ENCODE measurements around the gene BTNL9.
"Not testable (repeated sequence)": the region's sequence is repeated elsewhere in the genome, so short reads cannot be mapped to it uniquely, and the experiment has no call there.

Gene BTNL9

GRCh38 chr5:181042722-181043121 lies 2.7 kb downstream of the BTNL9 start:
- no peak for DNase-seq (ENCODE audit: low read depth in 2 of 2)

- no peak for DNase-seq (ENCODE audit: low read depth in 2 of 2)
Observed at GRCh38 chr5:181043285-181044092, 3.4 kb downstream of the BTNL9 start.

- no peak for DNase-seq (ENCODE audit: low read depth in 2 of 2)
Observed at GRCh38 chr5:181044093-181044599, 4.1 kb downstream of the BTNL9 start.

GRCh38 chr5:181044662-181045305 lies 4.7 kb downstream of the BTNL9 start:
- no peak for DNase-seq (ENCODE audit: low read depth in 2 of 2)

- DNase-seq (ENCODE audit: low read depth in 2 of 2): no peak
Observed at GRCh38 chr5:181045316-181045715, 5.2 kb downstream of the BTNL9 start.

- DNase-seq (ENCODE audit: low read depth in 2 of 2): not testable (repeated sequence)
Observed at GRCh38 chr5:181045857-181046256, 5.8 kb downstream of the BTNL9 start.

- DNase-seq (ENCODE audit: low read depth in 2 of 2): no peak
Observed at GRCh38 chr5:181047288-181047687, 7.2 kb downstream of the BTNL9 start.

- DNase-seq (ENCODE audit: low read depth in 2 of 2): no peak
Observed at GRCh38 chr5:181047921-181048320, 7.9 kb downstream of the BTNL9 start.

- DNase-seq (ENCODE audit: low read depth in 2 of 2): no peak
Observed at GRCh38 chr5:181050016-181050415, 9.9 kb downstream of the BTNL9 start.

- no peak for DNase-seq (ENCODE audit: low read depth in 2 of 2)
Observed at GRCh38 chr5:181051841-181052671, 12.0 kb downstream of the BTNL9 start.

GRCh38 chr5:181052672-181053487 lies 12.8 kb downstream of the BTNL9 start:
- DNase-seq (ENCODE audit: low read depth in 2 of 2): no peak

GRCh38 chr5:181053488-181054121 lies 13.5 kb downstream of the BTNL9 start:
- DNase-seq (ENCODE audit: low read depth in 2 of 2): no peak

- DNase-seq (ENCODE audit: low read depth in 2 of 2): no peak
Observed at GRCh38 chr5:181054138-181054537, 14.1 kb downstream of the BTNL9 start.

- DNase-seq (ENCODE audit: low read depth in 2 of 2): no peak
Observed at GRCh38 chr5:181054871-181055459, 14.9 kb downstream of the BTNL9 start.

GRCh38 chr5:181056431-181056830 lies 16.4 kb downstream of the BTNL9 start:
- DNase-seq (ENCODE audit: low read depth in 2 of 2): no peak

- no peak for DNase-seq (ENCODE audit: low read depth in 2 of 2)
Observed at GRCh38 chr5:181058321-181058720, 18.3 kb downstream of the BTNL9 start.

GRCh38 chr5:181058786-181059296 lies 18.8 kb downstream of the BTNL9 start:
- DNase-seq (ENCODE audit: low read depth in 2 of 2): no peak

- no peak for DNase-seq (ENCODE audit: low read depth in 2 of 2)
Observed at GRCh38 chr5:181059297-181060230, 19.5 kb downstream of the BTNL9 start.

- no peak for DNase-seq (ENCODE audit: low read depth in 2 of 2)
Observed at GRCh38 chr5:181060231-181060590, 20.1 kb downstream of the BTNL9 start.

All from activated CD8-positive, alpha-beta memory T cell treated with anti-CD3 and anti-CD28 coated beads for 4 hours (primary cell).